ENCODE results near the gene C10orf105. TPM values are rescaled to one million over a fixed set of nuclear protein-coding genes. Genes with fewer than 3 reads are reported as not detected.

C10orf105 gene
- total RNA-seq, 1 experiment from 2014 or later = not detected

DNA sequence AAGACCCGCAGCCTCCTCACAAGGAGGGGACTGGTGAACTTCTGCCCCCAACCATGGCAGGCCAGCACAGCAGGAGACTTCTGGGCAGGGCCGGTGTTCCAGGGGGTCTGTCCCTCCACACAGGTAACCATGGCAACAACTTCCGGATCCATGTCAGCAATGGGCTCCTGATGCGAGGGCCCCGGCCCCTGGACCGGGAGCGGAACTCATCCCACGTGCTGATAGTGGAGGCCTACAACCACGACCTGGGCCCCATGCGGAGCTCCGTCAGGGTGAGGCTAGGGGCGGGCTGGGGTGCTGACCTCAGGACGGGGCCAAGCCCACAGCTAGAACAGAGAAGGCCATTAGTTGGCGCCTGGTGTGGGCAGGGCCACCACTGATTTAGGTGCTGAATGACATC, 5.7 kb upstream of the C10orf105 start:
- DNase-seq (no peak), ATAC-seq (no peak)
- H3K9me3 ChIP-seq (ENCODE audit: low read length) = no peaks in the 10 kb centered on the region
- no peak overlapping the region for H3K27ac ChIP-seq (ENCODE audit: low read length)
- H4K20me1 ChIP-seq (ENCODE audit: low read length) = no peaks in the 10 kb centered on the region
- no peaks in the 10 kb centered on the region for H3F3A ChIP-seq (ENCODE audit: low read length, unreplicated experiment)
- no peaks in the 10 kb centered on the region for H3K27me3 ChIP-seq (ENCODE audit: low read length)
- H2AFZ ChIP-seq (ENCODE audit: low read length) = no peak overlapping the region
- ChIA-PET CTCF (no interaction called here), POLR2A (ENCODE audit: unreplicated experiment) (no interaction called here)
- no peaks in the 10 kb centered on the region for H3K9me2 ChIP-seq (replicated peaks; ENCODE audit: low read length)
- no peak overlapping the region for H3K9ac ChIP-seq (ENCODE audit: low read length)
- no peak overlapping the region for H3K4me2 ChIP-seq (ENCODE audit: low read length)
- H3K4me1 ChIP-seq (ENCODE audit: insufficient read depth, low read length) = peaks cover 19% of the 10 kb centered on the region
- no peaks in the 10 kb centered on the region for H3K79me2 ChIP-seq (ENCODE audit: low read length)
- intact Hi-C loops (cut with micrococcal nuclease) = loop anchor here (5.0 kb wide), 1 partner anchor 42 kb away; no protein-coding TSS in a partner anchor
- no TSS peak for BruUV-seq (replicated peaks)
- no peaks in the 10 kb centered on the region for H3K36me3 ChIP-seq (ENCODE audit: low read depth, low read length)
- no peak for TF ChIP-seq EZH2 (IDR thresholded peaks at IDR 0.05; ENCODE audit: low read length, unreplicated experiment)
- no peak for TF ChIP-seq EZH2phosphoT487 (IDR thresholded peaks at IDR 0.05; ENCODE audit: borderline replicate concordance, low read length)
- TF ChIP-seq, protein P1, sequence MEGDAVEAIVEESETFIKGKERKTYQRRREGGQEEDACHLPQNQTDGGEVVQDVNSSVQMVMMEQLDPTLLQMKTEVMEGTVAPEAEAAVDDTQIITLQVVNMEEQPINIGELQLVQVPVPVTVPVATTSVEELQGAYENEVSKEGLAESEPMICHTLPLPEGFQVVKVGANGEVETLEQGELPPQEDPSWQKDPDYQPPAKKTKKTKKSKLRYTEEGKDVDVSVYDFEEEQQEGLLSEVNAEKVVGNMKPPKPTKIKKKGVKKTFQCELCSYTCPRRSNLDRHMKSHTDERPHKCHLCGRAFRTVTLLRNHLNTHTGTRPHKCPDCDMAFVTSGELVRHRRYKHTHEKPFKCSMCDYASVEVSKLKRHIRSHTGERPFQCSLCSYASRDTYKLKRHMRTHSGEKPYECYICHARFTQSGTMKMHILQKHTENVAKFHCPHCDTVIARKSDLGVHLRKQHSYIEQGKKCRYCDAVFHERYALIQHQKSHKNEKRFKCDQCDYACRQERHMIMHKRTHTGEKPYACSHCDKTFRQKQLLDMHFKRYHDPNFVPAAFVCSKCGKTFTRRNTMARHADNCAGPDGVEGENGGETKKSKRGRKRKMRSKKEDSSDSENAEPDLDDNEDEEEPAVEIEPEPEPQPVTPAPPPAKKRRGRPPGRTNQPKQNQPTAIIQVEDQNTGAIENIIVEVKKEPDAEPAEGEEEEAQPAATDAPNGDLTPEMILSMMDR (conservative IDR thresholded peaks at IDR 0.05; ENCODE audit: low read depth, low read length) = no peak
- H3K4me3 ChIP-seq (ENCODE audit: low read length) = no peak overlapping the region

DNA sequence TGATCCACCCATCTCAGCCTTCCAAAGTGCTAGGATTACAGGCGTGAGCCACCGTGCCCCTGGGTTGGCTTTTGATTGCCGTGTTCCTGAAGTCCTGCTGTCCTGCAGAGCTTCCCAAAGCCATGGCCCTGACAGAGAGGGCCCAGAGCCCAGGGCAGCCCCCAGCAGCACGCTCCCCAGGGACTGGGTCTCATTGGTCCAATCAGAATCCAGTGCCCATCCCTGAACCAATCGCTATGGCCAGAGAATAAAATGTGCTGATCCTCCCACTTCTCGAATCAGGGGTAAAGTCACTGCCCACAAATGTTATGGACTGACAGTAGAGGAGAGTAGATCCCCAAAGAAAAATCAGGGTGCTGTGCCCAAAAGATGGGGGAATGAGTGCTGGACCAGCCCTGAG, 5.0 kb upstream of the C10orf105 start:
- Histone ChIP-seq H3K9me3 (ENCODE audit: low read length) (no peaks in the 10 kb centered on the region), H3K36me3 (ENCODE audit: low read depth, low read length) (no peaks in the 10 kb centered on the region), H3F3A (ENCODE audit: low read length, unreplicated experiment) (no peaks in the 10 kb centered on the region), H3K9me2 (replicated peaks; ENCODE audit: low read length) (no peaks in the 10 kb centered on the region), H3K4me2 (ENCODE audit: low read length) (no peak overlapping the region), H3K9ac (ENCODE audit: low read length) (no peak overlapping the region), H3K27me3 (ENCODE audit: low read length) (no peaks in the 10 kb centered on the region), H3K4me1 (ENCODE audit: insufficient read depth, low read length) (peaks cover 19% of the 10 kb centered on the region), H2AFZ (ENCODE audit: low read length) (no peak overlapping the region), H4K20me1 (ENCODE audit: low read length) (no peaks in the 10 kb centered on the region), H3K79me2 (ENCODE audit: low read length) (no peaks in the 10 kb centered on the region), H3K4me3 (ENCODE audit: low read length) (no peak overlapping the region), H3K27ac (ENCODE audit: low read length) (no peak overlapping the region)
- ATAC-seq (no peak), DNase-seq (no peak)
- POLR2A ChIA-PET (ENCODE audit: unreplicated experiment) = no interaction called here
- intact Hi-C loops (cut with micrococcal nuclease) = no loop called here
- no TSS peak for BruUV-seq (replicated peaks)
- TF ChIP-seq EZH2phosphoT487 (IDR thresholded peaks at IDR 0.05; ENCODE audit: borderline replicate concordance, low read length) = no peak
- no peak for TF ChIP-seq EZH2 (IDR thresholded peaks at IDR 0.05; ENCODE audit: low read length, unreplicated experiment)
- TF ChIP-seq, protein P1 (conservative IDR thresholded peaks at IDR 0.05; ENCODE audit: low read depth, low read length) = no peak
- CTCF ChIA-PET = no interaction called here

DNA sequence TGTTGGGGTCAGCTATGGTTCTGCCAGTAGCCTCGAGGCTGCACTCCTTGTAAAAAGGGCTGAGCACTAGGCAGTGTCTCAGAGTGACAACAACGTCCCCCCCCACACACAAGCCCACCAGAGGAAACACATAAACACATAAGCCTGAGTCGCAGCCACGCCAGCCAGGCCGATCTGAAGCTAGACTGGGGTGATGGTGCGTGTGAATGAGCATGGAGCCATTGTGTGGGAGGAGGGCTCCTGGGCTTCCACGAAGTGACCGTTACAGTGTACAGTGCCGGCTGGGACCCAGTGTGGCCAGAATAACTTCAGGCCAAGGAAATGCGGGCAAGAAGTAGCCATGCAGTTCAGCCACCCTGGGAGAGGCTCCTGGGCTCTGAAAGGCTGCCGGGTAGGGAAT, 3.7 kb upstream of the C10orf105 start:
- Histone ChIP-seq H3K4me1 (ENCODE audit: insufficient read depth, low read length) (peaks cover 13% of the 10 kb centered on the region), H4K20me1 (ENCODE audit: low read length) (no peaks in the 10 kb centered on the region), H3K9me2 (replicated peaks; ENCODE audit: low read length) (no peaks in the 10 kb centered on the region), H3K27me3 (ENCODE audit: low read length) (no peaks in the 10 kb centered on the region), H3K4me2 (ENCODE audit: low read length) (no peak overlapping the region), H3K27ac (ENCODE audit: low read length) (no peak overlapping the region), H3K36me3 (ENCODE audit: low read depth, low read length) (no peaks in the 10 kb centered on the region), H3F3A (ENCODE audit: low read length, unreplicated experiment) (no peaks in the 10 kb centered on the region), H3K9ac (ENCODE audit: low read length) (no peak overlapping the region), H3K4me3 (ENCODE audit: low read length) (no peak overlapping the region), H3K79me2 (ENCODE audit: low read length) (no peaks in the 10 kb centered on the region), H2AFZ (ENCODE audit: low read length) (no peak overlapping the region), H3K9me3 (ENCODE audit: low read length) (no peaks in the 10 kb centered on the region)
- no TSS peak for BruUV-seq (replicated peaks)
- no peak for ATAC-seq
- DNase-seq = no peak
- intact Hi-C loops (cut with micrococcal nuclease) = no loop called here
- ChIA-PET CTCF (no interaction called here), POLR2A (ENCODE audit: unreplicated experiment) (no interaction called here)
- no peak for TF ChIP-seq EZH2 (IDR thresholded peaks at IDR 0.05; ENCODE audit: low read length, unreplicated experiment)

Data from PC-3 (cell line).